Fibroblast of skin of right quadriceps (primary cell): Measurements from ENCODE around the gene SAMD14.
A peak's percentile ranks its signal among the peaks of the same experiment; 100 is the strongest.

Experiments
- DNase-seq: peaks from one replicate; pipeline ENCODE4 v3.0.0-alpha.2; 2013

SAMD14 gene

GRCh38 chr17:50129728-50130558 lies at the start of gene SAMD14:
SAMD14 (minus strand) TSS chr17:50130160; CDS start chr17:50124959, 5,201 bp downstream.
- DNase-seq: peak; percentile 66

- DNase-seq: peak; percentile 90
Observed at GRCh38 chr17:50177983-50178834, 48.2 kb upstream of the SAMD14 start.

DNA sequence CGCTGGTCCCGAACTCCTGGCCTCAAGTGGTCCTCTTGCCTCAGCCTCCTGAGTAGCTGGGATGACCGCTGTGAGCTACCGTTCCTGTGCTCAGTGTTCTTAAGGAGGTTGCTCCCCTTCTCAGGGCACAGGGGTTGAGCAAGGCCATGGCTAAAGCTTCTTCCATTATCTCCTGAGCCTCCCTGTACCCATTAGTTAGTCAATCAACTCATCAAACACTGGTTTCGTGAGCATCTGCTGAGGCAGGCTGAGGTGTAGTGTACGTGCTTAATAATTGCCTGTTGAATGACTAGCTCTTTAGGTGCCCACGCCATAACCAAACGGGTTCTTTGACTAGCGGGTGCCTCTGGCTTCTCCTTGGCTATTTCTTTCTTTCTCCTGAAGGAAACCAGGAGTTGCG lies 47.5 kb upstream of the SAMD14 start:
- DNase-seq: no peak

GRCh38 chr17:50176559-50177357 lies 46.8 kb upstream of the SAMD14 start:
- DNase-seq: no peak

GRCh38 chr17:50175035-50175807 lies 45.3 kb upstream of the SAMD14 start:
- no peak for DNase-seq

GRCh38 chr17:50174444-50174843 lies 44.5 kb upstream of the SAMD14 start:
- DNase-seq: no peak

- DNase-seq: peak; percentile 85
Observed at GRCh38 chr17:50173335-50173941, 43.5 kb upstream of the SAMD14 start.

- DNase-seq: no peak
Observed at GRCh38 chr17:50172936-50173334, 43.0 kb upstream of the SAMD14 start.

GRCh38 chr17:50172130-50172529 lies 42.2 kb upstream of the SAMD14 start:
- DNase-seq: no peak

DNA sequence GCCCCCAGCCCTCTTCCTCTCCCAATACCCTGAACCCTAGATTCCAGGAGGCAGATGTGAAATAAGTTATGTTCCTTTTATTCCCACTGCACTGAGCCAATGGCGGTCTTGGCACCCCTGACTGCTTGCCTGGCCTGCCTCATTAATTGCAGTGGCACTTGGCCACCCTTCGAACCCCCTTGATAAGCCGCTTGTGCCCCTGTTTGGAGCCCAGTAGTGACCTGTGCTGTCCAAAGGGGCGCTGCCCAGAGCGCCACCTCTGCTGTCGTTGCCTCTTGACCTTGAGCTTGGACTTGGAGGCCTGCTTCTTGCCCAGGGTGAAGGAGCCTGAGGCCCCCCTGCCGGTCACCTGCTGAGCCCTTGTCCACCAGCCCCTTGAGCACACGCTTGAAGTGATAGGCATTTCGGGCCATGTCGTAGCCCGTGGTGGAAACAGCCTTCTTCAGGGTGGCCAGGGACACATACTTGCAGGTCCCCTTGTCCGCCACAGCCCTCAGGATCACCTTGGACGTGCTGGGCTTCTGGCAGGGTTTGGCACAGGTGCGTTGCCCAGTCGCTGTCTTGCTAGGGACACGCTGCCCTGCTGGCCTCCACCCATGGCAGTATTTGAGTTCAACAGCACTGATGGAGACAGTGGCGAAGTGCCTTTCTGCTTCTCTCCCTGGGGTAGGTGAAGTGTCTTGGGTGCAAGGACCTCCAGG lies 41.6 kb upstream of the SAMD14 start:
- no peak for DNase-seq

DNA sequence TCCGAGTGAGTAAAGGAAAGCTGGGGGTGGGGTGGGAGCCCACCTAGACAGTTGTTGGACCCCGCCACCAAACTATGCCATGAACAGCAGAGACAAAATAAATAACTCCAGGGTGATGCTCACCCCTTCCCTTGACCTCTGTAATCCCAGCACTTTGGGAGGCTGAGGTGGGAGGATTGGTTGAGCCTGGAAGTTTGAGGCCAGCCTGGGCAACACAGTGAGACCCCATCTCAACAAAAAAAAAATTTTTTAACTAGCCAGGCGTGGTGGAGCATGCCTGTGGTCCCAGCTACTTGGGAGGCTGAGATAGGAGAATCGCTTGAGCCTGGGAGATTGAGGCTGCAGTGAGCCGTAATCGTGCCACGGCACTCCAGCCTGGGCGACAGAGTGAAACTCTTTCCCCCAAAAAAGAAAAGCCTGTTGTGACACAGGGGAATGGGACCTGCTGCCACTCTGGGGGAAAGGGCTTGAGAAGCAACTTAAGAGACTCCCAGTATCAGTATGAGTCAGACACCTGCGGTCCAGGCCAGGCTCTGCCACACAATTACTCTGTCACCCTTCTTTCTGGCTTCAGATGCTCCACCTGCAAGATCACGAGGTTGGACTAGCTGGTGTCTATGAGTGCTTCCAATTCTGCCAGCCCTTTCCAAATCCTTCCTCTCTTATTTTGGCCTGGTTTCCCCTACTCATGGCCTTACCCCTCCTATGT lies 40.9 kb upstream of the SAMD14 start:
- no peak for DNase-seq

GRCh38 chr17:50169881-50170459 lies 40.0 kb upstream of the SAMD14 start:
- no peak for DNase-seq

GRCh38 chr17:50169121-50169764 lies 39.3 kb upstream of the SAMD14 start:
- DNase-seq: peak; percentile 81

DNA sequence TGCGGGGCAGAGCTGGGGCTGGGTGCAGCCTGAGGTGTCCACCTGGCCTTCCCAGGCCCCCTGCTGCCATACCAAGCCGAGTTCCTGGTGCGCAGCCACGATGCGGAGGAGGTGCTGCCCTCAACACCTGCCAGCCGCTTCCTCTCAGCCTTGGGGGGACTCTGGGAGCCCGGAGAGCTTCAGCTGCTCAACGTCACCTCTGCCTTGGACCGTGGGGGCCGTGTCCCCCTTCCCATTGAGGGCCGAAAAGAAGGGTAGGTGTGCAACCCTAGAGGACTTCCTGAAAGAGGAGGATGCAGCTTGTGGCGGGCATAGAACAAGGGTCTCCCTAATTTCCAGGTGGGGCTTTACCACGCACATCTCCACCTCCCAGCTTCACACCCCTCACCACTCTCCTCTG lies 38.4 kb upstream of the SAMD14 start:
- DNase-seq: no peak

GRCh38 chr17:50167371-50167770 lies 37.4 kb upstream of the SAMD14 start:
- DNase-seq: no peak

DNA sequence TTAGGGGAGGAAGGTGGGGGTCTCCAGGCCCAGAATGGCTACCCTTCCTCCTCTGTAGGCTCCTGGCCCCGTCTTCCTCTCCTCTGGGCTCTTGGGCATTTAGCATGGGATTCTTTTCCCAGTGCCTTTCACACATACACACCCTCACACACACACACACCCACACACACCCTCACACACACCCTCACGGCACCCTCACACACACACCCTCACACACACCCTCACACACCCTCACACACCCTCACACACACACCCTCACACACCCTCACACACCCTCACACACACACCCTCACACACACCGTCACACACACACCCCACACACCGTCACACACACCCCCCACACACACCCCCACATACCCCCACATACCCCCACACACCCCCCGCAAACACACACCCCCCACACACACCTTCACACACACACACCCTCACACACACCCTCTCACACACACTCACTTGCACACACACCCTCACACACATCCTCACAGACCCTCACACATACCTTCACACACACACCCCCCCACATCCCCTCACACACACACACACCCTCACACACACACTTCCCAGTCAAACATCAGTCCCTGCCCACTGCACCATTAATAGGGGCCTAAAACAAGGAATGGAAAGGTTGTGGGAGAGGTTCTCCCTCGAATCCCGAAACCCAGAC lies 36.7 kb upstream of the SAMD14 start:
- DNase-seq: no peak

DNA sequence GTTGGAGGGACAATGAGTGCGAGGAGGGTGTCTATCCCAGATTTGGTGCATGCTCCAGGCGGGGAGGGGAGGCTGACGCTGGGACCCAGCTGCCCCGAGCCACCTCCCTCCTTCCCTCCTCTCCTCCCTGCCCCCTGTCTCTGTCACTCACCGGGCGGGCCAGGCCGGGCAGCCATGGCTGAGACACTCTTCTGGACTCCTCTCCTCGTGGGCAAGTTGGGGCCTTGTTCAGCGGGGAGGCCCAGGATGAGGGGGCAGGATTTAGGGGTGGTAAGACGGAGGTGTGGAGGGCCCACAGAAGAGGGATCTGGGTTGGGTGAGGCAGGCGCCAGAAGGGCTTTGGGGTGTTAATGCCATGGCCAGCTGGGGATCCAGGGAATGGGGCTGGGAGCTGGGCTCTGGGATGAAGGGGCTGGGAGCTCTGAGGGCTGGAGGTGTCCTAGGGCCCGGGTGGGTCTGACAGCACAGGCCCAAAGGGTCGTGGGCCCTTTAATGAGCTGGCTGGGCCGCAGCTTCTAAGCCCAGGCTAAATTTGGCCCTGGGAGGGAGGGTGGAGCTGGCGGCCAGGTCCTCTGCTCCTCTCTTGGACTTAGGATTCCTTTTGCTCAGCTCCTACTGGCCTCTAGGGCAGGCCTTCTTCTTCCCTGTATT lies 36.0 kb upstream of the SAMD14 start, which contains the start of gene SGCA:
Gene SGCA, plus strand, starts transcription at position 139 of the 651 bp plus-strand sequence. Its CDS starts 36 bp downstream, at position 175.
- DNase-seq: no peak

- no peak for DNase-seq
Observed at GRCh38 chr17:50165466-50165865, 35.5 kb upstream of the SAMD14 start.
